ENCODE results near the gene LCN12. TPM values are rescaled to one million over a fixed set of nuclear protein-coding genes. Genes with fewer than 3 reads are reported as not detected.

Gene LCN12
- total RNA-seq, 6 experiments from 2014 or later: 2.7 to 36.4 (median 20.3) TPM

DNA sequence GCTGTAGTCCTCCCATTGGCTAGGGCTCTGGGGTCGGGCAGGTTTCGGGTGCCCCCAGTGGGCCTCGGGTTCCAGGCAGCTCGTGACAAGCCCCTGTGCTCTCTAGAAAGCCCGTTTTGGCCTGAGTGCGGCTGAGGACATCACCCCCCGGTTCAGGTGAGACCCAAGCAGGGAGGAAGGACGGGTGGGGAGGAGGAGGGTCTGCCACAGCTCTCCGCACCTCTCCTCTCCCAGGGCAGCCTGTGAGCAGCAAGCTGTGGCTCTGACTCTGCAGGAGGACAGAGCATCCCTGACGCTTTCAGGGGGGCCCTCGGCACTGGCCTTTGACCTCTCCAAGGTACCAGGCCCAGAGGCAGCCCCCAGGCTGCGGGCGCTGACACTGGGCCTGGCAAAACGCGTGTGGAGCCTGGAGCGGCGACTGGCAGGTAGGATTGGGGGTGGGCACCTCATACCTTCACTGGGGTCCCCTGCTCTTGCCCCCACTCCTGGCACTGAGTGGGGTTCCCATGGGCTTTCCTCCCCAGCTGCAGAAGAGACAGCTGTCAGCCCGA, 40.8 kb downstream of the LCN12 start:
- ATAC-seq: no peak
- TF ChIP-seq, protein P1, sequence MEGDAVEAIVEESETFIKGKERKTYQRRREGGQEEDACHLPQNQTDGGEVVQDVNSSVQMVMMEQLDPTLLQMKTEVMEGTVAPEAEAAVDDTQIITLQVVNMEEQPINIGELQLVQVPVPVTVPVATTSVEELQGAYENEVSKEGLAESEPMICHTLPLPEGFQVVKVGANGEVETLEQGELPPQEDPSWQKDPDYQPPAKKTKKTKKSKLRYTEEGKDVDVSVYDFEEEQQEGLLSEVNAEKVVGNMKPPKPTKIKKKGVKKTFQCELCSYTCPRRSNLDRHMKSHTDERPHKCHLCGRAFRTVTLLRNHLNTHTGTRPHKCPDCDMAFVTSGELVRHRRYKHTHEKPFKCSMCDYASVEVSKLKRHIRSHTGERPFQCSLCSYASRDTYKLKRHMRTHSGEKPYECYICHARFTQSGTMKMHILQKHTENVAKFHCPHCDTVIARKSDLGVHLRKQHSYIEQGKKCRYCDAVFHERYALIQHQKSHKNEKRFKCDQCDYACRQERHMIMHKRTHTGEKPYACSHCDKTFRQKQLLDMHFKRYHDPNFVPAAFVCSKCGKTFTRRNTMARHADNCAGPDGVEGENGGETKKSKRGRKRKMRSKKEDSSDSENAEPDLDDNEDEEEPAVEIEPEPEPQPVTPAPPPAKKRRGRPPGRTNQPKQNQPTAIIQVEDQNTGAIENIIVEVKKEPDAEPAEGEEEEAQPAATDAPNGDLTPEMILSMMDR (IDR thresholded peaks at IDR 0.05): no peak
- no peak for TF ChIP-seq POLR2A (IDR thresholded peaks at IDR 0.05)
- Histone ChIP-seq H3K27me3 (no peaks in the 10 kb centered on the region), H3K4me1 (peaks cover 0 to 14% (median 5%) of the 10 kb centered on the region in 4 donors), H3K27ac (peak overlapping the region in 2 of 3 donors; percentile 19 to 63), H3K36me3 (no peaks in the 10 kb centered on the region), H3K9me3 (no peaks in the 10 kb centered on the region), H3K4me3 (peak overlapping the region; percentile 66 to 86 (median 77))
- intact Hi-C loops (cut with DNase I): no loop called here
- no peak for DNase-seq
- WGBS (ENCODE audit: insufficient coverage, low coverage, low lambda C conversion rate, missing lambda C conversion rate): 10% methylated on average over 2 of the region's 18 CpGs

DNA sequence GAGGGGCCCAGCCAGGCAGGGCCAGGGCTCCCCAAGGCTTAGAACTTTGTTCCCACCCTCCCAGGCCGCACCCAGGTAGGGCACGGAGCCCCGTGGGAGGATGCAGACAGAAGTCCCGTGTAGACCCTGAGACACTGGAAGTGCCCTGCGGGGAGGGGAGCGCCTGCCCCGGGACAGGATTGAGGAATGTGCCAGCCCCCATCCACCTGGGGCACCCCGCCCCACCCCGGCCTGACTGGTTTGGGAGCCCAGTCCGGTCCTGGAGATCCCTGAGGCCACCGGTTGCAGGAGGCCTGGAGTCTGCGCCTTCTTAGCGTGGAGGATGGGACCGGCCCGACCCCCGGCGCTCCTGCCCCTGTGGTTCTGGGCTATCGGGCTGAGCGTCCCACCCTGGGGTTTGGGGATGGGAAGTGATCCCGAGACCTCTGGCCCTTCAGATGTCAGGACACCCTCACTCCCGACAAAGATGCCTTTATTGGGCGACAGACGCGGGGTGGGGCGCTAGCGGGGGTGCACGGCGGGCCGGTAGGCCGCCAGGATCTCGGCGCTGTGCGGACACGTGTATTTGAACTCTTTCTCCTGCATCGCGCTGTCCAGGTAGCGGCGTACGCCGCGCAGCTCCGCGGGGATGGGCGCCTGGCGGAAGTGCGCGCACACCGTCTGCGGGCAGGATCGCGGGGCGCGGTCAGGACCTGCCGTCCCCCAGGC, 42.3 kb downstream of the LCN12 start:
- Histone ChIP-seq H3K9me3 (no peaks in the 10 kb centered on the region), H3K36me3 (no peaks in the 10 kb centered on the region), H3K4me1 (peaks cover 0 to 14% (median 5%) of the 10 kb centered on the region in 4 donors), H3K4me3 (no peak overlapping the region), H3K27ac (no peak overlapping the region), H3K27me3 (no peaks in the 10 kb centered on the region)
- TF ChIP-seq POLR2A (IDR thresholded peaks at IDR 0.05): no peak
- TF ChIP-seq, protein P1 (IDR thresholded peaks at IDR 0.05): no peak
- WGBS (ENCODE audit: insufficient coverage, low coverage, low lambda C conversion rate, missing lambda C conversion rate): no CpG with 5 or more reads among the region's 54 CpGs
- DNase-seq: no peak
- intact Hi-C loops (cut with DNase I): no loop called here
- ATAC-seq: no peak

DNA sequence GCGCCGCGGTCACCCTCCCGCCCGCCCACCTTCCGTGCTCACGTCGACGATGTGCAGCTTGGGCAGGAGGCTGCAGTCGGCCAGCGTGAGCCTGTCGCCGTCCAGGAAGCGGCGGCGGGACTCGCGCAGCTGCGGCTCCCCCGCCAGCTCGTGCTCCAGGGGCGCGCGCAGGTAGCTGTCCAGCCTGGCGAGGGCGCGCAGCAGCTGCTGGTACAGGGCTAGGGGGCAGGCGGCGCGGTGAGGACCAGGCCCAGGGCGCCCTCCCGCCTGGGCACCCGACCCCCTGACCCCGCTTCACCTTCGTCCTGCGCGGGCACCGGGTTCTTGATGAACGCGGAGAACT, 42.8 kb downstream of the LCN12 start:
- 52% methylated on average over 8 of the region's 40 CpGs for WGBS (ENCODE audit: insufficient coverage, low coverage, low lambda C conversion rate, missing lambda C conversion rate)
- no peak overlapping the region for H3K4me3 ChIP-seq
- no peaks in the 10 kb centered on the region for H3K36me3 ChIP-seq
- H3K27ac ChIP-seq: no peak overlapping the region
- H3K9me3 ChIP-seq: no peaks in the 10 kb centered on the region
- ATAC-seq (no peak), DNase-seq (no peak)
- intact Hi-C loops (cut with DNase I): no loop called here
- H3K4me1 ChIP-seq: peaks cover 0 to 14% (median 5%) of the 10 kb centered on the region in 4 donors
- TF ChIP-seq, protein P1 (IDR thresholded peaks at IDR 0.05): no peak
- TF ChIP-seq POLR2A (IDR thresholded peaks at IDR 0.05): no peak
- no peaks in the 10 kb centered on the region for H3K27me3 ChIP-seq

DNA sequence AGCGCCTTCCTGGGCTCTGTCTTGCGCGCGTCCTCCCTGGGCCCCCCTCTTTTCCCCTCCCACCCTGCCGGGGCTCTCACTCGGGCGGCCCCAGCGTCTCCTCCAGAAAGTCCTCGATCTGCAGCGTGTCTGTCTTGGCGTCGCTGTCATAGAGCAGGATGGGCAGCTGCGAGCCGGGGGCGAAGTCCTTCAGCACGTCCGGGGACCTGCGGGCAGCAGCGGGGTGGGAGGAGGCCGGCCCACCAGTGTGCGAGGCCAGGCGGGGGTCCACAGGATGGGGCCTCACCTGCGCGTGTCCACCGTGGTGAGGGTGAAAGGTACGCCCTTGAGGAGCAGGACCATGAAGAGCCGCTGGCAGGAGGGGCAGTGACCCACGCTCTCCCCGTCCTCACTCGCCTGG, 43.3 kb downstream of the LCN12 start:
- intact Hi-C loops (cut with DNase I): no loop called here
- ATAC-seq (no peak), DNase-seq (no peak)
- no peak overlapping the region for H3K27ac ChIP-seq
- H3K4me1 ChIP-seq: peaks cover 0 to 14% (median 5%) of the 10 kb centered on the region in 4 donors
- no peaks in the 10 kb centered on the region for H3K27me3 ChIP-seq
- 36% methylated on average over 5 of the region's 30 CpGs for WGBS (ENCODE audit: insufficient coverage, low coverage, low lambda C conversion rate, missing lambda C conversion rate)
- H3K9me3 ChIP-seq: no peaks in the 10 kb centered on the region
- TF ChIP-seq, protein P1 (IDR thresholded peaks at IDR 0.05): no peak
- no peak for TF ChIP-seq POLR2A (IDR thresholded peaks at IDR 0.05)
- H3K36me3 ChIP-seq: no peaks in the 10 kb centered on the region
- H3K4me3 ChIP-seq: no peak overlapping the region

Measured in right lobe of liver (tissue), 6 donors.